HepG2 (cell line): ENCODE results near the gene LXN. TPM values are rescaled to one million over a fixed set of nuclear protein-coding genes. Genes with fewer than 3 reads are reported as not detected.

Experiments
- ADNP ChIP-seq: sonication (generic); formaldehyde crosslinking; IDR thresholded peaks from 2 replicates; pipeline ENCODE4 v1.4.0; 2020; ENCODE audit warnings: missing genetic modification reagents
- ATRX ChIP-seq: sonication (generic); formaldehyde crosslinking; IDR thresholded peaks from 2 replicates; pipeline ENCODE4 v1.4.0; 2020; ENCODE audit warnings: missing genetic modification reagents, borderline replicate concordance
- BHLHE40 ChIP-seq: IDR thresholded peaks from 2 replicates; pipeline ENCODE4 v1.6.1; 2011; ENCODE audit warnings: low read length, improper control_type of control experiment
- CC2D1A ChIP-seq: sonication (generic); formaldehyde crosslinking; IDR thresholded peaks from 2 replicates; pipeline ENCODE4 v1.8.1; 2023; ENCODE audit warnings: mild to moderate bottlenecking, missing genetic modification reagents
- CSRNP1 ChIP-seq: sonication (generic); formaldehyde crosslinking; IDR thresholded peaks from 2 replicates; pipeline ENCODE4 v1.8.1; 2023; ENCODE audit warnings: mild to moderate bottlenecking, missing genetic modification reagents
- EHMT2 ChIP-seq: fragments of 200-600 bp; sonication (generic); IDR thresholded peaks from 2 replicates; pipeline ENCODE4 v1.7.0; 2017; ENCODE audit warnings: antibody characterized with exemption, low read depth, low read length, borderline replicate concordance
- FOXK2 ChIP-seq: fragments of 450-650 bp; IDR thresholded peaks from 2 replicates; pipeline ENCODE4 v1.6.1; 2016
- GMEB2 ChIP-seq: IDR thresholded peaks from 2 replicates; pipeline ENCODE4 v1.6.1; 2016; ENCODE audit warnings: missing biosample characterization, missing genetic modification reagents, low read depth
- JARID2 ChIP-seq: sonication (generic); formaldehyde crosslinking; IDR thresholded peaks from 2 replicates; pipeline ENCODE4 v1.8.1; 2023; ENCODE audit warnings: missing genetic modification reagents, inconsistent platforms; ENCODE audit not compliant: insufficient replicate concordance
- MTA1 ChIP-seq: sonication (generic); formaldehyde crosslinking; IDR thresholded peaks from 2 replicates; pipeline ENCODE4 v1.4.0; 2020; ENCODE audit warnings: missing genetic modification reagents, mild to moderate bottlenecking, borderline replicate concordance
- MYC ChIP-seq: sonication (generic); formaldehyde crosslinking; IDR thresholded peaks from 2 replicates; pipeline ENCODE4 v1.9.0; 2021; ENCODE audit warnings: missing genetic modification reagents, borderline replicate concordance
- NR2F2 ChIP-seq: IDR thresholded peaks from 2 replicates; pipeline ENCODE4 v1.6.1; 2012; ENCODE audit warnings: low read depth, inconsistent platforms, borderline replicate concordance
- PAWR ChIP-seq: sonication (generic); formaldehyde crosslinking; IDR thresholded peaks from 2 replicates; pipeline ENCODE4 v1.4.0; 2020; ENCODE audit warnings: missing genetic modification reagents, mild to moderate bottlenecking, borderline replicate concordance
- TOE1 ChIP-seq: sonication (generic); formaldehyde crosslinking; IDR thresholded peaks from 2 replicates; pipeline ENCODE4 v1.4.0; 2020; ENCODE audit warnings: mild to moderate bottlenecking, missing genetic modification reagents
- TSC22D2 ChIP-seq: sonication (generic); formaldehyde crosslinking; IDR thresholded peaks from 2 replicates; pipeline ENCODE4 v1.5.1; 2020; ENCODE audit warnings: missing genetic modification reagents, mild to moderate bottlenecking, borderline replicate concordance
- ZBTB7A ChIP-seq: sonication (generic); formaldehyde crosslinking; IDR thresholded peaks from 2 replicates; pipeline ENCODE4 v1.8.0; 2022; ENCODE audit warnings: mild to moderate bottlenecking, missing genetic modification reagents
- ZFP62 ChIP-seq: sonication (generic); formaldehyde crosslinking; IDR thresholded peaks from 2 replicates; pipeline ENCODE4 v1.4.0; 2020; ENCODE audit warnings: missing genetic modification reagents
- ZNF333 ChIP-seq: sonication (generic); formaldehyde crosslinking; IDR thresholded peaks from 2 replicates; pipeline ENCODE4 v1.4.0; 2020; ENCODE audit warnings: mild to moderate bottlenecking, missing genetic modification reagents, borderline replicate concordance
- ZNF468 ChIP-seq: sonication (generic); formaldehyde crosslinking; IDR thresholded peaks from 2 replicates; pipeline ENCODE4 v1.8.0; 2022; ENCODE audit warnings: mild to moderate bottlenecking, moderate library complexity, missing genetic modification reagents
- ZNF678 ChIP-seq: sonication (generic); formaldehyde crosslinking; IDR thresholded peaks from 2 replicates; pipeline ENCODE4 v1.4.0; 2020; ENCODE audit warnings: mild to moderate bottlenecking, missing genetic modification reagents
- ZNF740 ChIP-seq: sonication (generic); formaldehyde crosslinking; IDR thresholded peaks from 2 replicates; pipeline ENCODE4 v1.4.0; 2020; ENCODE audit warnings: missing genetic modification reagents
- ZNF766 ChIP-seq: sonication (generic); formaldehyde crosslinking; IDR thresholded peaks from 2 replicates; pipeline ENCODE4 v1.5.0; 2020; ENCODE audit warnings: missing genetic modification reagents, borderline replicate concordance
- polyA plus RNA-seq, 8 experiments: library from polyadenylated mRNA; depleted of rRNA in 3 of 8; stranded (reverse) in 7 of 8; unstranded in 1 of 8; fragments of >200 nt; fragmentation: Illumina TruSeq in 4 of 8; extraction: Trizol in 4 of 8; gene quantifications; 2 replicates each; pipeline versions ENCODE4 v1.2.1 to v1.2.3, GENCODE V29; 2011 to 2016; ENCODE audit warnings: low read depth in 4 of 8, missing spikeins in 1 of 8, mixed read lengths in 1 of 8; ENCODE audit not compliant: insufficient read depth in 1 of 8
- total RNA-seq, 5 experiments: library from RNA; depleted of rRNA; stranded (reverse); fragments of >200 nt; fragmentation: Illumina TruSeq; extraction: Trizol; gene quantifications; 2 replicates each; pipeline ENCODE4 v1.2.3, GENCODE V29; 2016; ENCODE audit warnings: low read depth in 1 of 5

The LXN gene
- total and polyA plus RNA-seq, 2 of the 13 experiments (the other 11 are each of a cell fraction or from before 2014, with no cell fraction given) = not detected

GRCh38 chr3:158644345-158644908 is 28.0 kb downstream of the LXN start, which contains the start of gene GFM1 (continued):
- no peak for TF ChIP-seq ZNF678 (CRISPR knock-in tag)
- TF ChIP-seq ADNP (CRISPR knock-in tag) = no peak
- no peak for TF ChIP-seq PAWR (CRISPR knock-in tag)
- TF ChIP-seq ZNF333 (CRISPR knock-in tag) = 0 out of 2 replicates have a peak, but pooled peaks have one; percentile 56
- TF ChIP-seq FOXK2 = peak; percentile 22; the same call in 1 of the 2 replicates
- peak; percentile 56; the same call in 1 of the 2 replicates for TF ChIP-seq MTA1 (CRISPR knock-in tag)
- peak; percentile 96 for TF ChIP-seq EHMT2
- TF ChIP-seq ZBTB7A (CRISPR knock-in tag) = no peak
- TF ChIP-seq MYC = peak; percentile 90
- TF ChIP-seq JARID2 (CRISPR knock-in tag) = peak; percentile 89
- peak; percentile 41; the same call in 1 of the 2 replicates for TF ChIP-seq TOE1
- TF ChIP-seq ZNF468 (CRISPR knock-in tag) = no peak
- TF ChIP-seq ZFP62 (CRISPR knock-in tag) = no peak
- no peak for TF ChIP-seq NR2F2
- TF ChIP-seq BHLHE40 = peak; percentile 88
- no peak for TF ChIP-seq CC2D1A (CRISPR knock-in tag)
- no peak for TF ChIP-seq ZNF740 (CRISPR knock-in tag)
- TF ChIP-seq ATRX = no peak
- peak; percentile 87; the same call in 1 of the 2 replicates for TF ChIP-seq TSC22D2 (CRISPR knock-in tag)
- peak; percentile 62; the same call in 1 of the 2 replicates for TF ChIP-seq GMEB2 (CRISPR knock-in tag)
- TF ChIP-seq CSRNP1 = no peak; the same call in 1 of the 2 replicates
- TF ChIP-seq ZNF766 = no peak
